ENCODE results near the gene KIAA0825. TPM values are rescaled to one million over a fixed set of nuclear protein-coding genes. Genes with fewer than 3 reads are reported as not detected.
A peak's percentile ranks its signal among the peaks of the same experiment; 100 is the strongest.
"Not testable (repeated sequence)": the region's sequence is repeated elsewhere in the genome, so short reads cannot be mapped to it uniquely, and the experiment has no call there.

Gene KIAA0825
- total and polyA plus RNA-seq, 2 experiments from 2014 or later, result 3.0 to 7.0 TPM

- Histone ChIP-seq H3K79me2 (ENCODE audit: insufficient read depth) (no peaks in the 10 kb centered on the region), H3K27ac (no peak overlapping the region), H3K4me3 (no peak overlapping the region), H3K9ac (no peak overlapping the region), H3K27me3 (replicated peaks; ENCODE audit: insufficient read depth) (no peaks in the 10 kb centered on the region), H3K4me1 (ENCODE audit: insufficient read depth) (peaks cover 11% of the 10 kb centered on the region; the same call in 1 of the 2 replicates), H3K9me2 (ENCODE audit: insufficient read depth) (no peaks in the 10 kb centered on the region), H3K9me3 (ENCODE audit: low read depth) (no peaks in the 10 kb centered on the region), H3F3A (ENCODE audit: insufficient read depth) (no peaks in the 10 kb centered on the region), H3K36me3 (ENCODE audit: low read depth) (no peaks in the 10 kb centered on the region), H4K20me1 (ENCODE audit: insufficient read depth) (no peaks in the 10 kb centered on the region), H3K4me2 (ENCODE audit: unreplicated experiment) (no peak overlapping the region), H2AFZ (no peak overlapping the region)
- peak; percentile 14 for DNase-seq
- 45 to 50% methylated on average over 4 of the region's 4 CpGs for WGBS, 2 experiments (ENCODE audit: low coverage in 1 of 2, low lambda C conversion rate in 2 of 2, missing lambda C conversion rate in 2 of 2)
- TF ChIP-seq EZH2 (IDR thresholded peaks at IDR 0.05; ENCODE audit: insufficient read depth, poor library complexity, severe bottlenecking) (no peak), EZH2phosphoT487 (IDR thresholded peaks at IDR 0.05; ENCODE audit: insufficient read depth, low read depth) (no peak)
- in situ Hi-C loops (cut with MboI), result no loop called here
These were observed 459.3 kb downstream of the KIAA0825 start for GRCh38 chr5:94159144-94159543.

- Histone ChIP-seq H3K9me2 (ENCODE audit: insufficient read depth) (no peaks in the 10 kb centered on the region), H3K9ac (no peak overlapping the region), H3K27me3 (replicated peaks; ENCODE audit: insufficient read depth) (no peaks in the 10 kb centered on the region), H3K27ac (no peak overlapping the region), H2AFZ (peak overlapping the region; percentile 29), H3K9me3 (ENCODE audit: low read depth) (no peaks in the 10 kb centered on the region), H3K79me2 (ENCODE audit: insufficient read depth) (no peaks in the 10 kb centered on the region), H3F3A (ENCODE audit: insufficient read depth) (no peaks in the 10 kb centered on the region), H4K20me1 (ENCODE audit: insufficient read depth) (no peaks in the 10 kb centered on the region), H3K4me3 (no peak overlapping the region), H3K4me2 (ENCODE audit: unreplicated experiment) (no peak overlapping the region), H3K36me3 (ENCODE audit: low read depth) (no peaks in the 10 kb centered on the region), H3K4me1 (ENCODE audit: insufficient read depth) (peaks cover 18% of the 10 kb centered on the region; the same call in 1 of the 2 replicates)
- TF ChIP-seq EZH2phosphoT487 (IDR thresholded peaks at IDR 0.05; ENCODE audit: insufficient read depth, low read depth), result no peak
- no peak for TF ChIP-seq EZH2 (IDR thresholded peaks at IDR 0.05; ENCODE audit: insufficient read depth, poor library complexity, severe bottlenecking)
- DNase-seq, result no peak
- in situ Hi-C loops (cut with MboI), result no loop called here
- 37 to 42% methylated on average over 4 of the region's 4 CpGs for WGBS, 2 experiments (ENCODE audit: low coverage in 1 of 2, low lambda C conversion rate in 2 of 2, missing lambda C conversion rate in 2 of 2)
These were observed 460.5 kb downstream of the KIAA0825 start for GRCh38 chr5:94157704-94158539.

- 75 to 80% methylated on average over 2 of the region's 2 CpGs for WGBS, 2 experiments (ENCODE audit: low coverage in 1 of 2, low lambda C conversion rate in 2 of 2, missing lambda C conversion rate in 2 of 2)
- in situ Hi-C loops (cut with MboI), result no loop called here
- Histone ChIP-seq H3F3A (ENCODE audit: insufficient read depth) (no peaks in the 10 kb centered on the region), H3K9me3 (ENCODE audit: low read depth) (no peaks in the 10 kb centered on the region), H3K4me1 (ENCODE audit: insufficient read depth) (peaks cover 18% of the 10 kb centered on the region; the same call in 1 of the 2 replicates), H3K27me3 (replicated peaks; ENCODE audit: insufficient read depth) (no peaks in the 10 kb centered on the region), H3K4me2 (ENCODE audit: unreplicated experiment) (no peak overlapping the region), H3K4me3 (no peak overlapping the region), H2AFZ (no peak overlapping the region), H3K9me2 (ENCODE audit: insufficient read depth) (no peaks in the 10 kb centered on the region; the same call in 1 of the 2 replicates), H3K79me2 (ENCODE audit: insufficient read depth) (no peaks in the 10 kb centered on the region), H3K27ac (no peak overlapping the region), H3K36me3 (ENCODE audit: low read depth) (no peaks in the 10 kb centered on the region), H4K20me1 (ENCODE audit: insufficient read depth) (no peaks in the 10 kb centered on the region), H3K9ac (no peak overlapping the region)
- no peak for DNase-seq
- TF ChIP-seq EZH2 (IDR thresholded peaks at IDR 0.05; ENCODE audit: insufficient read depth, poor library complexity, severe bottlenecking) (no peak), EZH2phosphoT487 (IDR thresholded peaks at IDR 0.05; ENCODE audit: insufficient read depth, low read depth) (no peak)
These were observed 463.7 kb downstream of the KIAA0825 start for GRCh38 chr5:94154672-94155071.

- no peak overlapping the region for H3K4me3 ChIP-seq
- H3K36me3 ChIP-seq (ENCODE audit: low read depth), result no peaks in the 10 kb centered on the region
- H3K9me3 ChIP-seq (ENCODE audit: low read depth), result no peaks in the 10 kb centered on the region
- no peaks in the 10 kb centered on the region for H3F3A ChIP-seq (ENCODE audit: insufficient read depth)
- H4K20me1 ChIP-seq (ENCODE audit: insufficient read depth), result no peaks in the 10 kb centered on the region
- peaks cover 18% of the 10 kb centered on the region; the same call in 1 of the 2 replicates for H3K4me1 ChIP-seq (ENCODE audit: insufficient read depth)
- peak overlapping the region; percentile 16 for H3K4me2 ChIP-seq (ENCODE audit: unreplicated experiment)
- H2AFZ ChIP-seq, result no peak overlapping the region
- no peak overlapping the region for H3K27ac ChIP-seq
- no peak overlapping the region for H3K9ac ChIP-seq
- H3K27me3 ChIP-seq (replicated peaks; ENCODE audit: insufficient read depth), result no peaks in the 10 kb centered on the region
- 73 to 74% methylated on average over 3 of the region's 3 CpGs for WGBS, 2 experiments (ENCODE audit: low coverage in 1 of 2, low lambda C conversion rate in 2 of 2, missing lambda C conversion rate in 2 of 2)
- no peak for TF ChIP-seq EZH2phosphoT487 (IDR thresholded peaks at IDR 0.05; ENCODE audit: insufficient read depth, low read depth)
- no peak for TF ChIP-seq EZH2 (IDR thresholded peaks at IDR 0.05; ENCODE audit: insufficient read depth, poor library complexity, severe bottlenecking)
- DNase-seq, result peak; percentile 35
- H3K79me2 ChIP-seq (ENCODE audit: insufficient read depth), result no peaks in the 10 kb centered on the region
- in situ Hi-C loops (cut with MboI), result no loop called here
- H3K9me2 ChIP-seq (ENCODE audit: insufficient read depth), result no peaks in the 10 kb centered on the region; the same call in 1 of the 2 replicates
These were observed 464.5 kb downstream of the KIAA0825 start for GRCh38 chr5:94153736-94154450.

- H3K36me3 ChIP-seq (ENCODE audit: low read depth); H3K9me2 ChIP-seq (ENCODE audit: insufficient read depth); H3K4me2 ChIP-seq (ENCODE audit: unreplicated experiment); H3K27ac ChIP-seq; H4K20me1 ChIP-seq (ENCODE audit: insufficient read depth); H3F3A ChIP-seq (ENCODE audit: insufficient read depth); in situ Hi-C loops (cut with MboI); H2AFZ ChIP-seq; H3K4me1 ChIP-seq (ENCODE audit: insufficient read depth); H3K9me3 ChIP-seq (ENCODE audit: low read depth); H3K9ac ChIP-seq; H3K27me3 ChIP-seq (replicated peaks; ENCODE audit: insufficient read depth); H3K4me3 ChIP-seq; H3K79me2 ChIP-seq (ENCODE audit: insufficient read depth); DNase-seq: not testable (repeated sequence)
These were observed 474.8 kb downstream of the KIAA0825 start for GRCh38 chr5:94143621-94144020.
